Uterus (tissue), 2 donors: ENCODE results near the gene TEX29.

Experiments used
- CTCF ChIP-seq, 4 experiments: fragments of 200-600 bp in 2 of 4; fragments of 450-650 bp in 2 of 4; sonication (generic) in 2 of 4; IDR thresholded peaks; one replicate each; pipeline ENCODE4 v1.5.1; 2016 to 2019; ENCODE audit warnings: antibody characterized with exemption in 4 of 4, mild to moderate bottlenecking in 2 of 4, moderate library complexity in 1 of 4
- POLR2A ChIP-seq, 2 donors: fragments of 450-650 bp; IDR thresholded peaks; one replicate each; pipeline ENCODE4 v1.6.1; 2016; ENCODE audit warnings: antibody characterized with exemption in 2 of 2, mild to moderate bottlenecking in 1 of 2, moderate library complexity in 1 of 2

DNA sequence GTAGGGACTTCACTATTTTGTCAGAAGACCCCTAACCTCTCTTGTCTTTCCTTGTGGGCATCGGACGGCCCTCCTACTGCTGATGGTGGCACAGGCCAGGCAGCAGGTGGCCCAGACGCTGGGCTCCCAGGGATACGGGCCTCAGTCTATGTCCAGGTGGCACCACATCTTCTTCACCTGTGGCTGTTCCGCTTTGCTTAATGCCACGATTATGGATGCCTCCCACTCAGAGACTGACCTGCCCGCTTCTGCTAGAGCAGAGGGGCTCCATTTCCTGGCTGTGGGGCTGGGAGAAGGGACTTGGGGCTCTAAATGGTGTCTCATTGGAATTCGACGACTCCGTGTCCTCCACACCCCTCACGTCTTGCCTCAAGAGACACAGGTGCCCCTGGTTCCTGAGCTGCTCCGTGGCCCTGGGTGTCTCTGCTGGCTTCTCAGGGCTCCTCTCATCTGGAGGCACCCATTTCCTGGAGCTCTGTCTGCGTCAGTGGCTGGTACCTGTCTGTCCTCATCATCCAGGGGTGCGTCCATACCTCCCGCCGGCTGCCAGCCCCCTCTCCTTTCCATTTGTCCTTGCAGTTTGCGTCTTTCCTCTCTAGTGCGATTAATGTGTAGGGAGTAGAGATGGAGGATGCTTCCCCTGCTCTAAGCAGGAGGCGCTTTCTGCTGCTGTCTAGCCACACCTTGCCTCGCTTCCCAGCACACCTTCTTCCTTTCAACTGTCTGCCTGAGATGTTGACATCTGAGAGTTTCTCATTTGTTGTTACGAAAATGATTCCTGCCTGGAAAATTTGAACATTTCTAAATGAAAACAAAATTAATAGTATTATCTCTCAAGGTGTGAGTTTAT is 63.4 kb downstream of the TEX29 start:
- TF ChIP-seq CTCF (IDR thresholded peaks at IDR 0.05) (no peak), POLR2A (IDR thresholded peaks at IDR 0.05) (no peak)
